HG02938 (cell line): ENCODE results near the gene PHF23.

Experiments
- ATAC-seq: cut with Tn5 transposase; IDR thresholded peaks from one replicate; pipeline ENCODE4 v1.9.1; 2021; ENCODE audit warnings: mild to moderate bottlenecking, moderate library complexity; ENCODE audit not compliant: unreplicated experiment

PHF23 gene

GRCh38 chr17:7221278-7222092, 17.8 kb downstream of the PHF23 start:
- no peak for ATAC-seq

GRCh38 chr17:7220593-7221277, 18.5 kb downstream of the PHF23 start:
- no peak for ATAC-seq

- ATAC-seq = peak; percentile 47
Measured at GRCh38 chr17:7219812-7220592, 19.3 kb downstream of the PHF23 start, which contains the start of the genes ACADVL and DLG4. ACADVL (plus strand) TSS chr17:7219938; CDS start chr17:7219985, 47 bp downstream. DLG4 (minus strand) TSS chr17:7219836.

- no peak for ATAC-seq
Measured at GRCh38 chr17:7219229-7219811, 19.9 kb downstream of the PHF23 start.

- no peak for ATAC-seq
Measured at GRCh38 chr17:7218758-7219157, 20.5 kb downstream of the PHF23 start.

- ATAC-seq = no peak
Measured at GRCh38 chr17:7218166-7218565, 21.1 kb downstream of the PHF23 start.

GRCh38 chr17:7217113-7217987, 21.9 kb downstream of the PHF23 start:
- ATAC-seq = no peak

- no peak for ATAC-seq
Measured at GRCh38 chr17:7216242-7217112, 22.8 kb downstream of the PHF23 start.

GRCh38 chr17:7215652-7216180, 23.5 kb downstream of the PHF23 start:
- ATAC-seq = no peak

- no peak for ATAC-seq
Measured at GRCh38 chr17:7215136-7215638, 24.1 kb downstream of the PHF23 start.

GRCh38 chr17:7214300-7215135, 24.7 kb downstream of the PHF23 start:
- peak; percentile 70 for ATAC-seq

- no peak for ATAC-seq
Measured at GRCh38 chr17:7213895-7214299, 25.4 kb downstream of the PHF23 start.

- ATAC-seq = no peak
Measured at GRCh38 chr17:7211491-7212273, 27.6 kb downstream of the PHF23 start.

GRCh38 chr17:7208754-7209460, 30.4 kb downstream of the PHF23 start:
- no peak for ATAC-seq

GRCh38 chr17:7208027-7208571, 31.2 kb downstream of the PHF23 start:
- no peak for ATAC-seq
